ENCODE results near the gene TEKT2. TPM values are rescaled to one million over a fixed set of nuclear protein-coding genes. Genes with fewer than 3 reads are reported as not detected.
A peak's percentile ranks its signal among the peaks of the same experiment; 100 is the strongest.

The TEKT2 gene, protein sequence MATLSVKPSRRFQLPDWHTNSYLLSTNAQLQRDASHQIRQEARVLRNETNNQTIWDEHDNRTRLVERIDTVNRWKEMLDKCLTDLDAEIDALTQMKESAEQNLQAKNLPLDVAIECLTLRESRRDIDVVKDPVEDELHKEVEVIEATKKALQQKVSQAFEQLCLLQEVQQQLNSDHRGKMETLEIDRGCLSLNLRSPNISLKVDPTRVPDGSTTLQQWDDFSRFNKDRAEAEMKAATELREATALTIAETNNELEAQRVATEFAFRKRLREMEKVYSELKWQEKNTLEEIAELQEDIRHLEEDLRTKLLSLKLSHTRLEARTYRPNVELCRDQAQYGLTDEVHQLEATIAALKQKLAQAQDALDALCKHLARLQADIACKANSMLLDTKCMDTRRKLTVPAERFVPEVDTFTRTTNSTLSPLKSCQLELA
- total RNA-seq, result under 1 TPM in 1 of 4 donors, not detected in 3; 0.90 TPM

DNA sequence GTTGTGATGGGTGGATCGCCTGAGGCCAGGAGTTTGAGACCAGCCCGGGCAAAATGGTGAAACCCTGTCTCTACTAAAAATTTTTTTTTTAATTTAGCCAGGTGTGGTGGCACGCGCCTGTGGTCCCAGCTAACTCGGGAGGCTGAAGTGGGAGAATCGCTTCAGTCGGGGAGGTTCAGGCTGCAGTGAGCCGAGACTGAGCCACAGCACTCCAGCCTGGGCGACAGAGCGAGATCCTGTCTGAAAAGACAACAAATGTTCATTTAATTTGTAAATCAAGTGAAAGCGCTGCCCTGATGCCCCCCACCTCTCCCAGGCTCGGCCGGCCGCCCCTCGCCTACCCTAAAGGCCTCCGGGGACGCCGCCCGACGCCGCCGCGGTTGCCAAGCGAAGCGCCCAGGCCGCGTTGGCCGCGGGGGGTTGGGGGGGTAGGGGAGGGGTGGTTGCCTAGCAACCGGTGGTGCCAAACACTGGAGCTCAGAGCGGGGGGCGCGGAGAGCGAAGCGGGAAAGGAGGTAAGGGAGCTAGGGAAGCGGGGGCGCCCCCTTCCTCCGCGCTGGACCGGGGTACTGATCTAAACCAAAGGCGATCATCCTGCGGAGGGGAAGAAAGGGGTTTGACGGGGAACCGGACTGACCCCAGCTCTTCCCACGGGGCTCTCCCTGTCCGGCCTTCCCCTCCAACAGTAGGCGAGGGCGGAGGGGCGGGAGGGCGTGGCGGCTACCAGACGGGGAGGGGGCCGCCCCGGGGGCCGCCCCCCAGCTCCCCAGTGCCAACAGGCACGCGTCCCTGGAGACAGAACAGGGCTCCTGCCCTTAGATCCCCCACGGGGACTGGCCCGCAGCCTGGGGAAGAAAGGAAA, at the start of gene TEKT2:
Gene TEKT2, plus strand, starts transcription at position 460 of the 862 bp plus-strand sequence. CDS start 828 bp downstream, outside the sequence.
- WGBS, 2 donors, result 12 to 13% methylated on average over 57 to 58 of the region's 59 CpGs
- Histone ChIP-seq H3K27me3 (peaks cover 0 to 31% of the 10 kb centered on the region in 2 donors), H3K36me3 (no peaks in the 10 kb centered on the region), H3K4me1 (peaks cover 0 to 19% (median 18%) of the 10 kb centered on the region in 4 donors), H3K4me3 (peak within 1 kb of the TSS; percentile 11 to 51 (median 31)), H3K27ac (peak within 1 kb of the TSS in 2 of 4 donors; percentile 2 to 55), H3K9me3 (no peaks in the 10 kb centered on the region)
- no peak for DNase-seq (ENCODE audit: low spot score in 2 of 2)
- TF ChIP-seq, protein P1, sequence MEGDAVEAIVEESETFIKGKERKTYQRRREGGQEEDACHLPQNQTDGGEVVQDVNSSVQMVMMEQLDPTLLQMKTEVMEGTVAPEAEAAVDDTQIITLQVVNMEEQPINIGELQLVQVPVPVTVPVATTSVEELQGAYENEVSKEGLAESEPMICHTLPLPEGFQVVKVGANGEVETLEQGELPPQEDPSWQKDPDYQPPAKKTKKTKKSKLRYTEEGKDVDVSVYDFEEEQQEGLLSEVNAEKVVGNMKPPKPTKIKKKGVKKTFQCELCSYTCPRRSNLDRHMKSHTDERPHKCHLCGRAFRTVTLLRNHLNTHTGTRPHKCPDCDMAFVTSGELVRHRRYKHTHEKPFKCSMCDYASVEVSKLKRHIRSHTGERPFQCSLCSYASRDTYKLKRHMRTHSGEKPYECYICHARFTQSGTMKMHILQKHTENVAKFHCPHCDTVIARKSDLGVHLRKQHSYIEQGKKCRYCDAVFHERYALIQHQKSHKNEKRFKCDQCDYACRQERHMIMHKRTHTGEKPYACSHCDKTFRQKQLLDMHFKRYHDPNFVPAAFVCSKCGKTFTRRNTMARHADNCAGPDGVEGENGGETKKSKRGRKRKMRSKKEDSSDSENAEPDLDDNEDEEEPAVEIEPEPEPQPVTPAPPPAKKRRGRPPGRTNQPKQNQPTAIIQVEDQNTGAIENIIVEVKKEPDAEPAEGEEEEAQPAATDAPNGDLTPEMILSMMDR (IDR thresholded peaks at IDR 0.05), result no peak
- TF ChIP-seq POLR2A (IDR thresholded peaks at IDR 0.05), result no peak
- TF ChIP-seq EP300 (IDR thresholded peaks at IDR 0.05), result no peak

DNA sequence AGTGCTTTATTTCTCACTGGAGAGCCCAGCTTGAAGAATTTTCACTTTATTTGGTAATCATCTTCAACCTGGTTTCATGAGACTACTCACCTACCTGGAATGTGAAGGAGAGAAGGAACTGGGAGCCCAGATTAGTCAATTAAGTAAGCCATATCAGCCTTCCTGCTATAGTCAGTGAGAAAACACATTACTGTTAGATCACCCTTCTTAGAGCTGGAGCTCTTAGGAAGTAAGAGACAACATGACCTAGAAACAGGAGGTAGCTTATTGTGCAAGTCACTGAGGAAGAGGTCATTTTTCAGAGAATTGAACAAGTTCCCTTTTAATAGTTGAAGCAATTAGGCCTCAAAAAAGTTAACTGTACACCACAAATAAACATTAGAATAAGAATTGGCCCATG, 49.2 kb upstream of the TEKT2 start:
- no peaks in the 10 kb centered on the region for H3K27me3 ChIP-seq
- DNase-seq (ENCODE audit: low spot score in 2 of 2), result no peak
- H3K9me3 ChIP-seq, result no peaks in the 10 kb centered on the region
- no peaks in the 10 kb centered on the region for H3K4me1 ChIP-seq
- no peak for TF ChIP-seq EP300 (IDR thresholded peaks at IDR 0.05)
- TF ChIP-seq POLR2A (IDR thresholded peaks at IDR 0.05), result no peak
- TF ChIP-seq, protein P1 (IDR thresholded peaks at IDR 0.05), result no peak
- peaks cover 0 to 88% (median 0%) of the 10 kb centered on the region in 3 donors for H3K36me3 ChIP-seq
- H3K27ac ChIP-seq, result no peak overlapping the region
- no peak overlapping the region for H3K4me3 ChIP-seq

DNA sequence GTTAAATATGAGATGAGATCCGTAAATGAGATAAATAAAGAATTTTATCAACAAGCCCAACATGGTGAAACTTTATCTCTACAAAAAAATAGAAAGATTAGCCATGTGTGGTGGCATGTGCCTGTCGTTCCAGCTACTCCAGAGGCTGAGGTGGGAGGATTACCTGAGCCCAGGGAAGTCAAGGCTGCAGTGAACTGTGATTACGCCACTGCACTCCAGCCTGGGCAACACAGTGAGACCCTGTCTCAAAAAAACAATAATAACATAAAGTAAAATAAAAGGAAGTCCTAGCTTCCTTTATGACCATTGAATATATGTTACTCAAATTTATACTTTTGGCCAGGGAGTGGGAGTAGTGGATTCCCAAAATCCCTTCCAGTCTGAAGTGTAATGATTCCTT, 48.7 kb upstream of the TEKT2 start:
- WGBS, 2 donors, result 83 to 89% methylated on average over 3 of the region's 3 CpGs
- H3K27me3 ChIP-seq, result no peaks in the 10 kb centered on the region
- H3K9me3 ChIP-seq, result no peaks in the 10 kb centered on the region
- H3K27ac ChIP-seq, result no peak overlapping the region
- TF ChIP-seq, protein P1 (IDR thresholded peaks at IDR 0.05), result no peak
- TF ChIP-seq EP300 (IDR thresholded peaks at IDR 0.05) (no peak), POLR2A (IDR thresholded peaks at IDR 0.05) (no peak)
- peaks cover 0 to 88% (median 0%) of the 10 kb centered on the region in 3 donors for H3K36me3 ChIP-seq
- H3K4me1 ChIP-seq, result no peaks in the 10 kb centered on the region
- no peak for DNase-seq (ENCODE audit: low spot score in 2 of 2)
- no peak overlapping the region for H3K4me3 ChIP-seq

DNA sequence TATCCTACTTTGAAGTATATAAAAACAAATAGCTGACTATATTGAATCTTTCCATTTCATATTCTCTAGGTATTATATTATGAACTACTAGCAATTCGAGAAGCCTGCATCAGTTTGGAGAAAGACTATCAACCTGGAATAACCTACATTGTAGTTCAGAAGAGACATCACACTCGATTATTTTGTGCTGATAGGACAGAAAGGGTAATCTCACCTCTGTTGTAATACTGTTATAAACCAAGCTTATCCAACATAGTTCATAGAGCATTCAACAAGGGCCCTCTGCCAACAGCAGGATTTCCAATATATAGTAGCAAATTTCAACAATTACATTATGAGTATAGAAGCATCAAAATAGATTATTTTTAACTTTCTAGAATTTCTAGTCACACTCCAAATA, 43.7 kb upstream of the TEKT2 start:
- Histone ChIP-seq H3K4me3 (no peak overlapping the region), H3K4me1 (no peaks in the 10 kb centered on the region), H3K9me3 (no peaks in the 10 kb centered on the region), H3K36me3 (peaks cover 0 to 93% (median 18%) of the 10 kb centered on the region in 3 donors), H3K27me3 (no peaks in the 10 kb centered on the region), H3K27ac (no peak overlapping the region)
- no peak for TF ChIP-seq POLR2A (IDR thresholded peaks at IDR 0.05)
- TF ChIP-seq, protein P1 (IDR thresholded peaks at IDR 0.05), result no peak
- TF ChIP-seq EP300 (IDR thresholded peaks at IDR 0.05), result no peak
- DNase-seq (ENCODE audit: low spot score in 2 of 2), result no peak
- WGBS, 2 donors, result 95 to 97% methylated on average over 2 of the region's 2 CpGs
